HEK293T (cell line): Measurements from ENCODE around the gene PRDX3.

Source experiments
- CTCF ChIA-PET: fragments of 350-600 bp; formaldehyde crosslinking; extraction: SDS; loops from one replicate; lab custom pipeline; 2021; ENCODE audit warnings: antibody characterized with exemption, inconsistent platforms; lab: Yijun Ruan, JAX
- POLR2A ChIA-PET: fragments of 350-600 bp; formaldehyde crosslinking; extraction: SDS; loops from one replicate; lab custom pipeline; 2020; ENCODE audit warnings: antibody characterized with exemption, inconsistent platforms; lab: Yijun Ruan, JAX
- DNase-seq: peaks from one replicate; pipeline ENCODE4 v3.0.0; 2012; ENCODE audit warnings: mixed read lengths; ENCODE audit errors: extremely low spot score
- ARNT ChIP-seq: fragments of 450-650 bp; IDR thresholded peaks from 2 replicates; pipeline ENCODE4 v1.6.1; 2017; ENCODE audit warnings: mild to moderate bottlenecking
- BHLHE40 ChIP-seq: fragments of 450-650 bp; IDR thresholded peaks from 2 replicates; pipeline ENCODE4 v1.6.1; 2016; ENCODE audit warnings: mild to moderate bottlenecking, moderate library complexity, borderline replicate concordance
- CTBP1 ChIP-seq: fragments of 450-650 bp; IDR thresholded peaks from 2 replicates; pipeline ENCODE4 v1.6.1; 2016; ENCODE audit warnings: borderline replicate concordance
- ELF4 ChIP-seq: fragments of 450-650 bp; IDR thresholded peaks from 2 replicates; pipeline ENCODE4 v1.6.1; 2017; ENCODE audit warnings: antibody characterized with exemption
- FOXA1 ChIP-seq: fragments of 450-650 bp; IDR thresholded peaks from 2 replicates; pipeline ENCODE4 v1.6.1; 2016; ENCODE audit warnings: mild to moderate bottlenecking
- FOXK2 ChIP-seq: fragments of 450-650 bp; IDR thresholded peaks from 2 replicates; pipeline ENCODE4 v1.6.1; 2016; ENCODE audit warnings: mild to moderate bottlenecking
- FOXM1 ChIP-seq: fragments of 450-650 bp; IDR thresholded peaks from 2 replicates; pipeline ENCODE4 v1.6.1; 2017; ENCODE audit warnings: mild to moderate bottlenecking, borderline replicate concordance
- HDGF ChIP-seq: fragments of 450-650 bp; IDR thresholded peaks from 2 replicates; pipeline ENCODE4 v1.6.1; 2017; ENCODE audit warnings: antibody characterized with exemption, borderline replicate concordance
- L3MBTL2 ChIP-seq: fragments of 450-650 bp; conservative IDR thresholded peaks from 2 replicates; pipeline ENCODE4 v1.6.1; 2016; ENCODE audit warnings: mild to moderate bottlenecking
- LEF1 ChIP-seq: fragments of 450-650 bp; IDR thresholded peaks from 2 replicates; pipeline ENCODE4 v1.6.1; 2017; ENCODE audit warnings: mild to moderate bottlenecking, borderline replicate concordance
- NFRKB ChIP-seq: fragments of 450-650 bp; IDR thresholded peaks from 2 replicates; pipeline ENCODE4 v1.6.1; 2016; ENCODE audit warnings: mild to moderate bottlenecking, moderate library complexity
- SP1 ChIP-seq: fragments of 450-650 bp; IDR thresholded peaks from 2 replicates; pipeline ENCODE4 v1.6.1; 2017
- SUZ12 ChIP-seq: fragments of 450-650 bp; IDR thresholded peaks from 2 replicates; pipeline ENCODE4 v1.6.1; 2016; ENCODE audit warnings: mild to moderate bottlenecking
- TARDBP ChIP-seq: fragments of 450-650 bp; IDR thresholded peaks from 2 replicates; pipeline ENCODE4 v1.6.1; 2016
- ZNF384 ChIP-seq: fragments of 450-650 bp; IDR thresholded peaks from 2 replicates; pipeline ENCODE4 v1.6.1; 2016
- TF ChIP-seq, protein P1 (sequence below): fragments of 450-650 bp; IDR thresholded peaks from 2 replicates; pipeline ENCODE4 v1.6.1; 2016

The PRDX3 gene

DNA sequence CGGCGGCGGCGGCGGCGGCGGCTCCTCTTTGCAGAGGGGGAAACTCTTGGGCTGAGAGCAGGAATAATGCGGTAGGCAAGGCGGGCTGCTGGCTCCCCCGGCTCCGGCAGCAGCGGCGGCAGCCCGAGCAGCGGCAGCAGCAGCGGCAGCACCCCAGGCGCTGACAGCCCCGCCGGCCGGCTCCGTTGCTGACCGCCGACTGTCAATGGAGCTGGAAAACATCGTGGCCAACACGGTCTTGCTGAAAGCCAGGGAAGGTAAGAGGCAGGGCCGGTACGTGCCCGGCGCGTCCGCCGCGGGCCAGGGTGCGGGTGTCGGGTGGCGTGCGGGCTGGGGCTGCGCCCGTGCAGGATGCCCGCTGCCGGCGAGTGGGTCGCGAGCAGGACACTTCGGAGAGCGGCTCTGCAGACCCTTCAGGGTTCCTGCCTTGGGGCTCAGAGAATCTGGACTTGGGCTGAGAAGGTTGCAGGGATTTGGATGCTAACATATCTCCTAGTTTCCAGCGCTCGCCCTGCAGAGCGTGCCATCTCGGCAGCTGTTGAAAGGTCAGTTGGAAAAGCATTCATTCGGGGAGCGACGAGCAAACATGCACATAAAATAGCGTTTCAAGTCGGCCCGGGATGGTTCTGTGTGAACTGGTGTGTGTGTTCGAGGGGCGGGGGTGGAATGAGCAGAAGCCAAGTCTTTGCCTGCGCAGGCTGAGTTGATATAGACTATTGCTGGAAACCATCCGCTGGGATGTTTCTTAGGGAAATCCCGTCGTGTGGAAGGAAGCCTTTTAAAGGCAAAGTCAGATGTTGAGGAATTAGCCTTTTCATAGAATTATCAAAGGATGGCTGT lies 29.3 kb upstream of the PRDX3 start:
- ChIA-PET POLR2A (interaction anchor here (0.9 to 1.6 kb wide), 7 partner anchors 10 to 208 kb away, joined by 3 to 9 read pairs (median 4); no protein-coding TSS in a partner anchor), CTCF (interaction anchor here (0.6 to 4.6 kb wide), 6 partner anchors 9 to 282 kb away, joined by 3 to 27 read pairs (median 4); no protein-coding TSS in a partner anchor)
- peak; percentile 50 for DNase-seq
- no peak for TF ChIP-seq ELF4
- no peak for TF ChIP-seq FOXM1
- TF ChIP-seq CTBP1, result no peak
- no peak for TF ChIP-seq BHLHE40
- no peak for TF ChIP-seq ARNT
- no peak for TF ChIP-seq ZNF384
- TF ChIP-seq FOXA1, result no peak
- no peak for TF ChIP-seq L3MBTL2
- no peak for TF ChIP-seq TARDBP
- no peak for TF ChIP-seq SP1
- no peak for TF ChIP-seq SUZ12
- TF ChIP-seq LEF1, result no peak
- TF ChIP-seq HDGF, result no peak
- TF ChIP-seq, protein P1, sequence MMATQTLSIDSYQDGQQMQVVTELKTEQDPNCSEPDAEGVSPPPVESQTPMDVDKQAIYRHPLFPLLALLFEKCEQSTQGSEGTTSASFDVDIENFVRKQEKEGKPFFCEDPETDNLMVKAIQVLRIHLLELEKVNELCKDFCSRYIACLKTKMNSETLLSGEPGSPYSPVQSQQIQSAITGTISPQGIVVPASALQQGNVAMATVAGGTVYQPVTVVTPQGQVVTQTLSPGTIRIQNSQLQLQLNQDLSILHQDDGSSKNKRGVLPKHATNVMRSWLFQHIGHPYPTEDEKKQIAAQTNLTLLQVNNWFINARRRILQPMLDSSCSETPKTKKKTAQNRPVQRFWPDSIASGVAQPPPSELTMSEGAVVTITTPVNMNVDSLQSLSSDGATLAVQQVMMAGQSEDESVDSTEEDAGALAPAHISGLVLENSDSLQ, result no peak
- TF ChIP-seq FOXK2, result no peak
- no peak for TF ChIP-seq NFRKB

DNA sequence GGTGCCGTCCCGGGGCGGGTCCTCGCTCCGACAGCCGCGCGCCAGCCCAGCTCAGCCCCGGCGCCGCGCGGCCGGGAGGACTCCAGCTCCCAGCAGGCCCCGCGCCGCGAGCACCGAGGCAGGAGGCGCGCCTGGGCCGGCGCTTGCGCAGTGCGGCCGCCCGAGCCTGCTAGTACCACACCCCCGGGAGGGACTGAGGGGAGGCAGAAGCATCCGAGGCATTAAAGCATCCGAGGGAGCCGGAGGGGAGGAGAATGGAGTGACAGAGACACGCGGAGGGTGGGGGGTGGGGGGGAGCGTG lies 28.7 kb upstream of the PRDX3 start, which contains the start of gene GRK5:
Gene GRK5 (plus strand): TSS at position 206 of the 301 bp plus-strand sequence. CDS start 347 bp downstream, outside the sequence.
- TF ChIP-seq FOXA1, result no peak
- no peak for TF ChIP-seq SP1
- TF ChIP-seq, protein P1, result no peak
- TF ChIP-seq NFRKB, result no peak
- POLR2A ChIA-PET, result interaction anchor here (0.6 to 1.6 kb wide), 12 partner anchors 11 to 664 kb away, joined by 3 to 9 read pairs (median 4); no protein-coding TSS in a partner anchor
- peak; percentile 98 for DNase-seq
- CTCF ChIA-PET, result interaction anchor here (0.7 to 4.6 kb wide), 12 partner anchors 9 to 241 kb away, joined by 3 to 27 read pairs (median 7); no protein-coding TSS in a partner anchor

DNA sequence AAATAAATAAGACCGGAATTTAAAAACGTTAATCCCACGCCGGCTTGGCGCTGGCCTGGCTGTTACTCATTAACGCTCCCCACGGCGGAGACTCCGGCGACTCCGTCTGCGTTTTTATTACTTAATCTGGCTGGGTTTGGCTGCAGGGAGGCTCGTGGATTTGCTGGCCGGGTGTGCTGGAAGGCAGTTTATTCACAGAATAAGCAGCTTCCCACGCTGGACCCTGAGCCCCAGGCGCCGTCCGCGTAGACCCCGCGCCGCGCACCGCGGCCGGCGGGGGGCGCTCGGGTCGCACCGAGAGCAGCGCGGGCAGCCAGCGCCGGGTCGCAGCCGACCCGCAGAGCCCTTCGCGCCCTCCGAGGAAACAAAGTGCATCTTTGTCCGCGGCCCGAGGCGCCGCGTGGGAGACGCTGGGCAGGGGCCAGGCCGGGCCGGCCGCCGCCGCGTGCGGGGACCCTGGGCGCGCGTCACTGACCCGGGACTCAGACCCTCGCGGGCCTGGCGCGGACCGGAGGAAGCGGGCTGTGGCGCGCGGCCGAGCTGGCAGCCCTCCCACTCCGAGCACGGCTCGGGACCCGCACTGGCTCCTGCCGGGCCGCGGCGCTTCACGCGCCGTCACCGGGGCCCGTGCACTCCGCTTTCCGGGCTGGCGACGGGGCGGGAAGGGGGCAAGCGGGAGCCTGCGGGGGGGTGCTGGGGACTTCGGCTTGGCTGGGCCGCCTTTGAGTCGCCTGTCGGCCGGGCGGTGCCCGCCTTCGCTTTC lies 28.2 kb upstream of the PRDX3 start:
- CTCF ChIA-PET, result interaction anchor here (0.6 to 4.6 kb wide), 18 partner anchors 8 to 283 kb away, joined by 3 to 27 read pairs (median 5); no protein-coding TSS in a partner anchor
- peak; percentile 88 for DNase-seq
- TF ChIP-seq LEF1 (peak; percentile 72; the same call in 1 of the 2 replicates), FOXM1 (peak; percentile 71; the same call in 1 of the 2 replicates), ARNT (peak; percentile 44; the same call in 1 of the 2 replicates), SUZ12 (no peak)
- POLR2A ChIA-PET, result interaction anchor here (0.6 to 1.6 kb wide), 15 partner anchors 12 to 686 kb away, joined by 3 to 9 read pairs (median 3); partner anchors contain the start of gene SEC23IP

DNA sequence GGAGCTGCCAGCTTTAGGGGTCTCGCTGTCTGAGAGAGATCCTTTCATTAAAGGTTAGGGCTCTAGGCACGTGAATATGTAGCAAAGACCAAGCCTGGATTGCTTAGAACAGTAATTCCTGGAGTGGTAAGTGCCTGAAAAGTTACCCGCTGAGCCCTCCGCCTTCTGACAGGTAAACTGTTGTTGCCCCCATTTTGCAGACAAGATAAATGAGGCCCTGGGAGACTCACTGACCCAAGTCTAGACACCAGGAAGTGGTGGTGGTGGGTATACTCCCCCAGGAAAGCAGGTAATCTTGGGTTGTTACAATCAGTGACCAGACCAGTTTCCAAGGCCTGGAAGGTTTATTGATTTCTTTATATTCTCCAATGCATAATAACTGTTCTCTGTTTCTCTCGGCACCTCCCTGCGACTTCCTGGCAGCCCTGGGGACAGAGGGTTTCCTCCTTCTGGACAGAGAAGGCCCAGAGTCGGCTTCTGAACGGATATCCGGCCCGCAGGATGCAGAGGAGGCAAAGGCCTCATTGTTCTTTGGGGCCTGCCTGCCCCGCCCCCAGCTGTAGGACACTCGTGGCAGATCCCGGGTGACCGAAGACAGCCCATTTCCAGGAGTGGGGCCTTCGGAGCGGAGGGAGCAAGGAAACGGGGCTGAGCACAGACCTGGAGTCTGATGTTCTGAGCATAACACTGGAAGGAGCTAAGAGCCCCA lies 27.4 kb upstream of the PRDX3 start:
- ChIA-PET POLR2A (interaction anchor here (0.7 to 1.6 kb wide), 8 partner anchors 12 to 687 kb away, joined by 3 to 9 read pairs (median 3); partner anchors contain the start of gene SEC23IP), CTCF (interaction anchor here (0.6 to 4.6 kb wide), 16 partner anchors 7 to 284 kb away, joined by 3 to 27 read pairs (median 5); no protein-coding TSS in a partner anchor)
- no peak for DNase-seq

More for the DNA sequence above, 27.4 kb upstream of the PRDX3 start:
- TF ChIP-seq SP1 (no peak), ARNT (no peak), ZNF384 (no peak), LEF1 (no peak), L3MBTL2 (no peak), SUZ12 (no peak), NFRKB (no peak), ELF4 (no peak), FOXK2 (no peak), FOXM1 (no peak)
- TF ChIP-seq, protein P1, result no peak
